SK-N-SH treated with all-trans-retinoic acid at 6 μM for 48 hours (cell line): ENCODE data around the gene THOP1.

Source experiments
- ATAC-seq: fragments of 200-7000 bp; cut with Tn5 transposase; 3 replicates; pipeline ENCODE4 v1.9.1; 2020; ENCODE audit warnings: mild to moderate bottlenecking, moderate library complexity
- ARNTL ChIP-seq: fragments of 450-650 bp; formaldehyde crosslinking; IDR thresholded peaks from 2 replicates; pipeline ENCODE4 v1.5.0; 2020; ENCODE audit warnings: low read depth, mild to moderate bottlenecking, moderate library complexity, borderline replicate concordance
- CREB5 ChIP-seq: fragments of 250-450 bp; sonication (Bioruptor Pico); IDR thresholded peaks from 2 replicates; pipeline ENCODE4 v1.5.1; 2020; ENCODE audit warnings: low read depth, mild to moderate bottlenecking, moderate library complexity
- CSDC2 ChIP-seq: fragments of 250-450 bp; sonication (Bioruptor Pico); IDR thresholded peaks from 2 replicates; pipeline ENCODE4 v1.5.0; 2020; ENCODE audit warnings: mild to moderate bottlenecking, moderate library complexity
- ESRRG ChIP-seq: fragments of 250-450 bp; sonication (Bioruptor Pico); IDR thresholded peaks from 2 replicates; pipeline ENCODE4 v1.6.1; 2021; ENCODE audit warnings: mild to moderate bottlenecking
- GLIS3 ChIP-seq: fragments of 250-450 bp; sonication (Bioruptor Pico); IDR thresholded peaks from 2 replicates; pipeline ENCODE4 v1.5.0; 2020; ENCODE audit warnings: mild to moderate bottlenecking, moderate library complexity
- ISL1 ChIP-seq: fragments of 250-450 bp; sonication (Bioruptor Pico); IDR thresholded peaks from 2 replicates; pipeline ENCODE4 v2.1.2; 2022; ENCODE audit warnings: mild to moderate bottlenecking, moderate library complexity
- OSR1 ChIP-seq: fragments of 250-450 bp; sonication (Bioruptor Pico); IDR thresholded peaks from 2 replicates; pipeline ENCODE4 v1.8.0; 2022; ENCODE audit warnings: moderate library complexity, mild to moderate bottlenecking, inconsistent platforms
- PATZ1 ChIP-seq: fragments of 250-450 bp; sonication (Bioruptor Pico); IDR thresholded peaks from 2 replicates; pipeline ENCODE4 v1.8.0; 2020; ENCODE audit warnings: mild to moderate bottlenecking, moderate library complexity, borderline replicate concordance
- POU6F1 ChIP-seq: fragments of 250-450 bp; sonication (Bioruptor Pico); IDR thresholded peaks from 2 replicates; pipeline ENCODE4 v1.8.0; 2021; ENCODE audit warnings: low read depth, mild to moderate bottlenecking, moderate library complexity, borderline replicate concordance
- PPARA ChIP-seq: fragments of 250-450 bp; sonication (Bioruptor Pico); IDR thresholded peaks from 2 replicates; pipeline ENCODE4 v1.5.0; 2020; ENCODE audit warnings: mild to moderate bottlenecking, borderline replicate concordance
- RARB ChIP-seq: fragments of 250-450 bp; sonication (Bioruptor Pico); IDR thresholded peaks from 2 replicates; pipeline ENCODE4 v1.8.0; 2021; ENCODE audit warnings: mild to moderate bottlenecking, moderate library complexity
- SNAI2 ChIP-seq: fragments of 250-450 bp; sonication (Bioruptor Pico); IDR thresholded peaks from 2 replicates; pipeline ENCODE4 v1.5.0; 2020; ENCODE audit warnings: mild to moderate bottlenecking, moderate library complexity
- TCF4 ChIP-seq: fragments of 250-450 bp; sonication (Bioruptor Pico); IDR thresholded peaks from 2 replicates; pipeline ENCODE4 v1.8.0; 2021; ENCODE audit warnings: mild to moderate bottlenecking, moderate library complexity, borderline replicate concordance
- TOX ChIP-seq: fragments of 250-450 bp; sonication (Bioruptor Pico); IDR thresholded peaks from 2 replicates; pipeline ENCODE4 v1.8.0; 2021; ENCODE audit warnings: mild to moderate bottlenecking, moderate library complexity, borderline replicate concordance
- ZC3H10 ChIP-seq: fragments of 250-450 bp; sonication (Bioruptor Pico); IDR thresholded peaks from 2 replicates; pipeline ENCODE4 v1.5.1; 2021; ENCODE audit warnings: mild to moderate bottlenecking, moderate library complexity
- ZFP3 ChIP-seq: fragments of 250-450 bp; sonication (Bioruptor Pico); IDR thresholded peaks from 2 replicates; pipeline ENCODE4 v1.5.0; 2020; ENCODE audit warnings: mild to moderate bottlenecking, moderate library complexity
- ZNF565 ChIP-seq: fragments of 450-650 bp; formaldehyde crosslinking; conservative IDR thresholded peaks from 2 replicates; pipeline ENCODE4 v1.5.0; 2020; ENCODE audit warnings: low read depth, mild to moderate bottlenecking, moderate library complexity
- ZNF70 ChIP-seq: fragments of 450-650 bp; formaldehyde crosslinking; IDR thresholded peaks from 2 replicates; pipeline ENCODE4 v1.5.0; 2020; ENCODE audit warnings: mild to moderate bottlenecking, moderate library complexity
- ZNF8 ChIP-seq: fragments of 450-650 bp; formaldehyde crosslinking; IDR thresholded peaks from 2 replicates; pipeline ENCODE4 v1.5.0; 2020; ENCODE audit warnings: mild to moderate bottlenecking, moderate library complexity
- TF ChIP-seq, protein P1 (sequence below): fragments of 250-450 bp; sonication (Bioruptor Pico); IDR thresholded peaks from 2 replicates; pipeline ENCODE4 v1.5.1; 2021; ENCODE audit warnings: mild to moderate bottlenecking, moderate library complexity

Gene THOP1

GRCh38 chr19:2841855-2842574, 56.7 kb downstream of the THOP1 start:
- no peak for ATAC-seq

DNA sequence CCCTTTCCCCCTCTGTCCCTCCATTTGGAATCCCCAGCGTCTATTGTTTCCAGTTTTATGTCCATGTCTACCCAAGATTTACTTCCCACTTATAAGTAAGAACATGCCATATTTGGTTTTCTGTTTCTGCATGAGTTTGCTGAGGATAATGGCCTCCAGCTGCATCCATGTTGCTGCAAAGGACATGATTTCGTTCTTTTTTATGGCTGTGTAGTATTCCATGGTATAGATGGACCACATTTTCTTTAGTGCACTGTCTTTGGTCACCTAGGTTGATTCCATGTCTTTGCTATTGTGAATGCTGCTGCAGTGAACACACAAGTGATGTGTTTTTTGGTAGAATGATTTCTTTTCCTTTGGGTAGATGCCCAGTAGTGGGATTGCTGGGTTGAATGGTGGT, 59.8 kb downstream of the THOP1 start:
- no peak for ATAC-seq
- TF ChIP-seq ISL1 (no peak), ESRRG (no peak), ZNF70 (no peak), OSR1 (no peak), PPARA (CRISPR knock-in tag) (no peak), ARNTL (CRISPR knock-in tag) (no peak), SNAI2 (CRISPR knock-in tag) (no peak), CREB5 (CRISPR knock-in tag) (no peak), GLIS3 (CRISPR knock-in tag) (no peak), ZC3H10 (CRISPR knock-in tag) (no peak), CSDC2 (CRISPR knock-in tag) (no peak), TCF4 (CRISPR knock-in tag) (no peak), PATZ1 (CRISPR knock-in tag) (no peak), ZNF565 (CRISPR knock-in tag) (no peak), POU6F1 (CRISPR knock-in tag) (no peak), RARB (CRISPR knock-in tag) (no peak), ZNF8 (CRISPR knock-in tag) (no peak)
- TF ChIP-seq, protein P1, sequence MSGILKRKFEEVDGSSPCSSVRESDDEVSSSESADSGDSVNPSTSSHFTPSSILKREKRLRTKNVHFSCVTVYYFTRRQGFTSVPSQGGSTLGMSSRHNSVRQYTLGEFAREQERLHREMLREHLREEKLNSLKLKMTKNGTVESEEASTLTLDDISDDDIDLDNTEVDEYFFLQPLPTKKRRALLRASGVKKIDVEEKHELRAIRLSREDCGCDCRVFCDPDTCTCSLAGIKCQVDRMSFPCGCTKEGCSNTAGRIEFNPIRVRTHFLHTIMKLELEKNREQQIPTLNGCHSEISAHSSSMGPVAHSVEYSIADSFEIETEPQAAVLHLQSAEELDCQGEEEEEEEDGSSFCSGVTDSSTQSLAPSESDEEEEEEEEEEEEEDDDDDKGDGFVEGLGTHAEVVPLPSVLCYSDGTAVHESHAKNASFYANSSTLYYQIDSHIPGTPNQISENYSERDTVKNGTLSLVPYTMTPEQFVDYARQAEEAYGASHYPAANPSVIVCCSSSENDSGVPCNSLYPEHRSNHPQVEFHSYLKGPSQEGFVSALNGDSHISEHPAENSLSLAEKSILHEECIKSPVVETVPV (CRISPR knock-in tag), result no peak

More at GRCh38 chr19:2841855-2842574, 56.7 kb downstream of the THOP1 start:
- TF ChIP-seq ZNF565 (CRISPR knock-in tag) (no peak), ARNTL (CRISPR knock-in tag) (no peak), RARB (CRISPR knock-in tag) (no peak), ZFP3 (CRISPR knock-in tag) (no peak), CREB5 (CRISPR knock-in tag) (no peak), ZC3H10 (CRISPR knock-in tag) (no peak), TOX (no peak), CSDC2 (CRISPR knock-in tag) (no peak)
- TF ChIP-seq, protein P1 (CRISPR knock-in tag), result no peak
